Activated T-helper 2 cell treated with anti-CD3 and anti-CD28 coated beads, Interferon-gamma antibody, Interleukin-2, Interleukin-4, amounts not matched to agents 10 μg/mL and 5 μg/mL and 100 μg/mL, durations not matched to agents 14 hours and 24 hours and 36 hours (primary cell): ENCODE measurements around the gene QRICH2. TPM values are rescaled to one million over a fixed set of nuclear protein-coding genes. Genes with fewer than 3 reads are reported as not detected.

Experiments used
- total RNA-seq: library from RNA; stranded (reverse); gene quantifications from 2 replicates; pipeline ENCODE4 v1.2.3, GENCODE V29; 2022

The QRICH2 gene
- total RNA-seq, 1 donor from 2014 or later: 1.7 TPM

Other genes with a start within 250 kb of the QRICH2 start
- gene SRP68, start 235.8 kb downstream of the QRICH2 start, total RNA-seq: 188 and 194 TPM in 2 replicates
- 10.7 and 14.5 TPM in 2 replicates for gene GALR2, start 233.5 kb downstream of the QRICH2 start, total RNA-seq
- gene ZACN, start 229.1 kb downstream of the QRICH2 start, total RNA-seq: 10.3 and 14.1 TPM in 2 replicates
- gene EXOC7, start 204.5 kb downstream of the QRICH2 start, total RNA-seq: 103 and 110 TPM in 2 replicates
- gene FOXJ1, start 167.0 kb downstream of the QRICH2 start, total RNA-seq: 0.11 TPM in 2 replicates
- 34.3 and 34.9 TPM in 2 replicates for gene RNF157, start 67.8 kb downstream of the QRICH2 start, total RNA-seq
- 204 and 212 TPM in 2 replicates for gene UBALD2, start 42.9 kb downstream of the QRICH2 start, total RNA-seq
- 48.2 and 49.9 TPM in 2 replicates for gene PRPSAP1, start 45.6 kb upstream of the QRICH2 start, total RNA-seq
- 16.0 and 16.4 TPM in 2 replicates for gene SPHK1, start 76.3 kb upstream of the QRICH2 start, total RNA-seq
- gene UBE2O, start 144.9 kb upstream of the QRICH2 start, total RNA-seq: 46.0 and 46.5 TPM in 2 replicates
- 0.18 TPM in 1 of 2 replicates, not detected in the other for gene AANAT, start 159.3 kb upstream of the QRICH2 start, total RNA-seq
- 45.3 and 48.5 TPM in 2 replicates for gene RHBDF2, start 193.1 kb upstream of the QRICH2 start, total RNA-seq
- not detected in 2 replicates for gene CYGB, start 229.4 kb upstream of the QRICH2 start, total RNA-seq
- gene PRCD, start 231.8 kb upstream of the QRICH2 start, total RNA-seq: not detected in 2 replicates